Lower lobe of right lung (tissue), 2 donors: ENCODE results near the gene ZNF136. TPM values are rescaled to one million over a fixed set of nuclear protein-coding genes. Genes with fewer than 3 reads are reported as not detected.

Source experiments
- ATAC-seq, 2 donors: fragments of 200-7000 bp; cut with Tn5 transposase; one replicate each; pipeline ENCODE4 v1.9.1; 2020 to 2022; ENCODE audit warnings: mild to moderate bottlenecking in 2 of 2, moderate library complexity in 2 of 2
- DNase-seq: peaks from one replicate; pipeline ENCODE4 v3.0.0-alpha.2; 2020
- H3K27ac ChIP-seq: fragments of 200-600 bp; one replicate; pipeline ENCODE4 v1.8.0; 2022
- H3K27me3 ChIP-seq: fragments of 200-600 bp; one replicate; pipeline ENCODE4 v1.8.0; 2022; ENCODE audit warnings: low read depth
- H3K36me3 ChIP-seq: fragments of 200-600 bp; one replicate; pipeline ENCODE4 v1.8.0; 2022; ENCODE audit warnings: mild to moderate bottlenecking
- H3K4me1 ChIP-seq: fragments of 200-600 bp; one replicate; pipeline ENCODE4 v1.8.0; 2022
- H3K4me3 ChIP-seq: fragments of 200-600 bp; one replicate; pipeline ENCODE4 v1.8.0; 2022; ENCODE audit warnings: mild to moderate bottlenecking
- H3K9me3 ChIP-seq: fragments of 200-600 bp; one replicate; pipeline ENCODE4 v1.8.0; 2022
- CTCF ChIP-seq: fragments of 200-600 bp; IDR thresholded peaks from one replicate; pipeline ENCODE4 v1.8.0; 2022; ENCODE audit warnings: antibody characterized with exemption, mild to moderate bottlenecking
- intact Hi-C: fragments of 100-400 bp; cut with DNase I; formaldehyde crosslinking; loops from one replicate; pipeline ENCODE4 v1.11.0; 2022
- total RNA-seq: library from RNA; stranded (reverse); fragmentation: NEBNext Ultra II Directional; extraction: Animal tissue kit (Norgen Biotek cat#: 25700); gene quantifications from one replicate; pipeline ENCODE4 v1.2.1, GENCODE V29; 2021
- donor health status: DM: no; HTN: yes; CAD: no; lungs with severe emphysema.

ZNF136 gene
- total RNA-seq, 1 donor from 2014 or later, result 14.9 TPM

GRCh38 chr19:12217332-12217731 is 54.4 kb downstream of the ZNF136 start:
- Histone ChIP-seq H3K9me3 (peaks cover 58% of the 10 kb centered on the region), H3K4me3 (no peak overlapping the region), H3K36me3 (no peaks in the 10 kb centered on the region), H3K4me1 (no peaks in the 10 kb centered on the region), H3K27me3 (no peaks in the 10 kb centered on the region), H3K27ac (no peak overlapping the region)
- ATAC-seq (no peak), DNase-seq (no peak)
- intact Hi-C loops, result no loop called here
- no peak for TF ChIP-seq CTCF

GRCh38 chr19:12222980-12223630 is 60.2 kb downstream of the ZNF136 start:
- intact Hi-C loops, result no loop called here
- H3K36me3 ChIP-seq, result no peaks in the 10 kb centered on the region
- H3K4me1 ChIP-seq, result no peaks in the 10 kb centered on the region
- H3K4me3 ChIP-seq, result no peak overlapping the region
- H3K27ac ChIP-seq, result no peak overlapping the region
- peaks cover 4% of the 10 kb centered on the region for H3K9me3 ChIP-seq
- no peak for TF ChIP-seq CTCF
- no peaks in the 10 kb centered on the region for H3K27me3 ChIP-seq
- ATAC-seq, result no peak
- no peak for DNase-seq

- H3K27me3 ChIP-seq, result no peaks in the 10 kb centered on the region
- no peak for ATAC-seq
Observed at GRCh38 chr19:12224676-12225075, 61.8 kb downstream of the ZNF136 start.

GRCh38 chr19:12229990-12230389 is 67.1 kb downstream of the ZNF136 start:
- Histone ChIP-seq H3K4me1 (no peaks in the 10 kb centered on the region), H3K9me3 (no peaks in the 10 kb centered on the region), H3K27me3 (no peaks in the 10 kb centered on the region), H3K27ac (no peak overlapping the region), H3K4me3 (no peak overlapping the region), H3K36me3 (peaks cover 6% of the 10 kb centered on the region)
- DNase-seq (no peak), ATAC-seq (no peak)
- intact Hi-C loops, result no loop called here
- TF ChIP-seq CTCF, result no peak

More at GRCh38 chr19:12224676-12225075, 61.8 kb downstream of the ZNF136 start:
- Histone ChIP-seq H3K27ac (no peak overlapping the region), H3K4me1 (no peaks in the 10 kb centered on the region), H3K4me3 (no peak overlapping the region), H3K9me3 (no peaks in the 10 kb centered on the region), H3K36me3 (no peaks in the 10 kb centered on the region)
- no peak for TF ChIP-seq CTCF
- intact Hi-C loops, result no loop called here
- no peak for DNase-seq

GRCh38 chr19:12230751-12231733 is 68.1 kb downstream of the ZNF136 start:
- ATAC-seq, result no peak
- H3K4me1 ChIP-seq, result no peaks in the 10 kb centered on the region
- H3K9me3 ChIP-seq, result no peaks in the 10 kb centered on the region
- DNase-seq, result no peak
- no peak for TF ChIP-seq CTCF
- H3K27me3 ChIP-seq, result no peaks in the 10 kb centered on the region
- H3K27ac ChIP-seq, result no peak overlapping the region
- peaks cover 6% of the 10 kb centered on the region for H3K36me3 ChIP-seq
- H3K4me3 ChIP-seq, result no peak overlapping the region
- intact Hi-C loops, result no loop called here
